ENCODE measurements around the gene GALM.

DNA sequence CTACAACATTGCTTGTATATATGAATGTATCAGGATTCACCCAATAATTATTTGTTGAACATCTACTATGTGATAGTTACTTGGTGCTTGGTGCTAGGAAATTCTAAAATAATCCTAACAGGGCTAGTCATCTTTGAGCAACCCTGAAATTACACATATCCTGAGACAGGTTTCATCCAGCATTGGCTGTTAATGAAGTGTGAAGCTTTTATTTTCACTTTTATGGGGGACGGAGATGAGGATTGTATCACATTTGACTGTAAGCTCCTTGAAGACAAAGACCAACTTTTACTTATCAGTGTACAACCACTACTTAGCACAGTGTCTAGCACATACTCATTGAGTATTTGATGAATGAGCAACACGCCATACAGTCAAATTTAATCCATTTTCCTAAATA, 6.8 kb upstream of the GALM start:
- TF ChIP-seq CEBPB (IDR thresholded peaks at IDR 0.05; ENCODE audit: borderline replicate concordance, low read depth, low read length) (no peak), SP5 (CRISPR knock-in tag; IDR thresholded peaks at IDR 0.05; ENCODE audit: borderline replicate concordance, low read depth) (no peak), ZNF629 (CRISPR knock-in tag; conservative IDR thresholded peaks at IDR 0.05) (no peak), CTCF (CRISPR knock-in tag; IDR thresholded peaks at IDR 0.05) (no peak), ZNF282 (IDR thresholded peaks at IDR 0.05; ENCODE audit: partially characterized antibody) (no peak), ZFP41 (CRISPR knock-in tag; IDR thresholded peaks at IDR 0.05; ENCODE audit: borderline replicate concordance) (no peak), FOSL2 (CRISPR knock-in tag; IDR thresholded peaks at IDR 0.05) (no peak)

Measured in HepG2 (cell line).